ENCODE results near the gene MRGPRF.
"Not testable (repeated sequence)": the region's sequence is repeated elsewhere in the genome, so short reads cannot be mapped to it uniquely, and the experiment has no call there.

MRGPRF gene

GRCh38 chr11:68982134-68982533, 30.9 kb downstream of the MRGPRF start:
- no peak for DNase-seq

- no peak for DNase-seq
These were observed 32.3 kb downstream of the MRGPRF start, which contains the start of gene MRGPRD for GRCh38 chr11:68980776-68981065. Gene MRGPRD, minus strand, starts transcription at chr11:68980986. Its CDS starts 0 bp downstream, at chr11:68980986.

DNA sequence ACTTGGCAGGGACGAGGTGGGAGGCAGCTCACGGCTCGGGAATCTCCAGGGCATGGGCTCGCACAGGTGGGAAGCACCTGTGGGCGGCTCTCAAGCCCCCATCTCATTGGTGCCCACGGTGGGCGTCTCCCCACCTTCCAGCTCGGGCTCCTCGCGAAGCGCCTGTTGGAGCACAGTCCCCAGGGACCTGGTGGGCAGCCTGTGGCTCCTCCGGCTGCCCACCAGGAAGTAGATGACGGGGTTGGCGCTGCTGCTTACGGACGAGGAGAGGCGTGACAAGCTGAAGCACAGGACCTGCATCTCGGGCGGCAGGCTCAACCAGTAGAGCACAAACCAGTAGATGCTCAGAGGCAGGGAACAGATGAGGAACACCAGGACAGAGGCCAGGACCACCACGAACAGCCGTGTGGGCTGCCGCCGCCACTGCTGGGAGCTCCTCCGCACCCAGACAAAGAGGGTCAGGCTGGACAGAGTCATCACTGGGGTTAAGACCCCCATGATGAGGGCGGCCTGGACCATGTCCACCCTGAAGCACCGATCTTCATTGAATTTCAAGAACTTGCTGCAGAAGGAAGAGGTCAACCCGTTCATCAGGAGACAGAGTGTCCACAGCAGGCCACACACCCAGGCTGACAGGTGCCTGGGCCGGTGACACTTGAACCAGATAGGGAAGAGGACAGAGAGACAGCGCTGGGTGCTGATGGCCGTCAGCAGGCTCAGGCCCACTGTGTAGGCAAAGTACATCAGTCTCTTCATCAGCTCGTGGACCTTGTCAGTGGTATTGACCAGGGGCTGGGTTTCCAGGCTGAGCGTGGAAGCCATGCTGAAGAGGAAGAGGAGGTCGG, 32.9 kb downstream of the MRGPRF start:
- no peak for DNase-seq

DNA sequence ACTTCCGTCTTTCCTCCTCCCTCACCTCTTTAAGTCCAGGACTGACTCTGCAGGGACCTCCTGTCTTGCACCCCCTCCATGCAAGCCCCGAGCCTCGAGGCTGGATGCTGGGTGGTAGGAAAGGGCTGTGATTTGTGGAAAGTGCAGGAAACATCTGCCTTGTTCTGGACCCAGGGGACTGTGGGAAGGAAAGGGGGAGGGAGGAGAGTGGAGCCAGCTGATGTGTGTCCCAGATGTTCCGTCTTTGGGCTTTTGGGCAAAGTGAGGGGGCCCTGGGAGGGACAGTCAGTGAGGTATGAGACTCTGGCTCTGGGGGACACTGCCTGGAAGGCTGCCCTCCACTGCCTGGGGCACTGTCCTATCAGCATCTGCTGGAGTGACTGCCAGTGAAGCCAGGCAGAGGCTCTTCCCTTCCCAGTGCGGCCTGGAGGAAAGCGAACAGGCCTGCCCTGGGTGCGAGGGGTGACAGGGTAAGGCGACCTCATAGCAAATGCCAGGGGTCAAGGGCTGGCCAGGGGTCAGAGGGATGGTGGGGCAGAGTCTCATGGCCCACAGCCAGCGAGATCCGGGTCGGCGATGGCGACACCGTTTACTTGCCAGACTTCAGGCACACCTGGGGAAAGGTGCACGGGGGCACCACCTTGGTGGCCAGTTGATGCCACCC, 34.0 kb downstream of the MRGPRF start:
- no peak for DNase-seq

- no peak for DNase-seq
These were observed 34.5 kb downstream of the MRGPRF start for GRCh38 chr11:68978626-68978930.

DNA sequence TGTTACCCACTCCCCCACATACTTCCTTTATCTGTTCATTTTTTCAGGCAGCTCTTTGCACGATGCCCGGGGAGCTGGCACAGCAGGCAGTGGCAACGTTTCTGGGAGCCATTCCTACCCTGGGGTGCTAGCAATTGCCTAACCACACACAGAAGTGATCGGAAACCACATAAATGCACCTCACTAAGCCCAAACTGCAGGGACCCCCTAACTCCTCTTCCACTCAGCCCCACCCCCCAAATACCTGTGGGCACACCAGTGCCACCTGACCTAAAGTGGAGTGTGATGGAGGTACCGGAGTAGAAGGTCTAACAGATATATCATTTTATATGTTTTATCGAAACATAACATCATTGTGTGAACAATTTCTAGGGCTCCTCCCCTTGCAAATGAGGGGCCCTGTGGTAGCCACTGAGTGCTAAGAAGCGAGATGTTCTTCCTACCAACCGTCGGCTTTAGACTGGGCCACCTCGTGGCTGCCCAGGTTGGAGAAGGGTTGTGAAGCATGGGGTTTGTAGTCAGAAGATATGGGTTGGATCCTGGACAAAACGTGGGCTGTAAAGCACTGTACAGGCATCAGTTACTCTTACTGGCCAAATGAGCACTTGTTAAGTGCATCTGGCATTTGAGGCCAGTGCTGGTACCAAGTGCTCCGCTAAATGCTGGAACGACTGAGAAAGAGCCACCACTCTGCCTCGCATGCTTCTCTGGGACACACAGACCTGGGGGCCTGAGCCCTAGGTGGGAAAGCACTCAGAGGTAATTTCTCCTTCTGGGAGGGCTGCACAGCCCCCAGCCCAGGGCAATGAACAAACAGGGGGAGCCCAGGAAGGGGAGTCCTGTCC, 35.0 kb downstream of the MRGPRF start:
- DNase-seq = no peak

DNA sequence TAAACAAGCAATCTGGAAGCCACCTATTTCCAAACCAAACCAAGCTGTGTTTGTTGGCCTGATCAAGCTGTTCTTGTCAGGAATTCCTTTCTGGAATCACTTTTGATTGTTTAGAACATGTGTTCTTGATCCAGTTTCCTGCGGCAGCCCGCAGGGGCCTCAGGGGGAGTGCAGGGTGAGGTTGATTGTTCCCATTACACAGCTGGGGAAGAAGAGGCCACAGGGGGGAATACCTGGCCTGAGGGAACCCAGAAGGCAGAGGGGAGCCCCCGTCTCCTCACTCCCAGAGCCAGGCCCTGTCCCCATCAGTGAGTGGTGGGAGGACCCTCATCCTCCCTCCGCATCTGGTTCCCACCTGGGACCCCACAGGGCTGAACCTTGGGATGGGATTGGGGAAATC, 36.5 kb downstream of the MRGPRF start:
- no peak for DNase-seq

DNA sequence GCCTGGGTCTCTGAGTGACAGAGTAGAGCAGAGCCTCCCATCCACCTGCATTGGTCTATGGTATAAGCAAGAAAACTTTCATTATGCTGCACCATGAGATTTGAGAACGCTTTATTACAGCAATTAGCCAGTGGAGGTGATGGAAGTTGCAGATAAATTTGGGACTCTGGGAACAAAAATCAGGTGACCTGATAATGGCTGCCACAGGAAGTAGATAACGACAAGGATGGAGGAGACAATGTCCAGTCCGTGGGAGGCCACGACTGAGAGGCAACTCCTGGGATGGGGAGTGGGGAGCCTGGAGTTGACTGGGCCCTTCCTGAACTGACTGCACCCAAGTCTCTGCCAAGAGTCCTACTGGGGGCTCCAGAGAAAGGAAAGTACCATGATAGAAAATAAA, 37.0 kb downstream of the MRGPRF start:
- no peak for DNase-seq

DNA sequence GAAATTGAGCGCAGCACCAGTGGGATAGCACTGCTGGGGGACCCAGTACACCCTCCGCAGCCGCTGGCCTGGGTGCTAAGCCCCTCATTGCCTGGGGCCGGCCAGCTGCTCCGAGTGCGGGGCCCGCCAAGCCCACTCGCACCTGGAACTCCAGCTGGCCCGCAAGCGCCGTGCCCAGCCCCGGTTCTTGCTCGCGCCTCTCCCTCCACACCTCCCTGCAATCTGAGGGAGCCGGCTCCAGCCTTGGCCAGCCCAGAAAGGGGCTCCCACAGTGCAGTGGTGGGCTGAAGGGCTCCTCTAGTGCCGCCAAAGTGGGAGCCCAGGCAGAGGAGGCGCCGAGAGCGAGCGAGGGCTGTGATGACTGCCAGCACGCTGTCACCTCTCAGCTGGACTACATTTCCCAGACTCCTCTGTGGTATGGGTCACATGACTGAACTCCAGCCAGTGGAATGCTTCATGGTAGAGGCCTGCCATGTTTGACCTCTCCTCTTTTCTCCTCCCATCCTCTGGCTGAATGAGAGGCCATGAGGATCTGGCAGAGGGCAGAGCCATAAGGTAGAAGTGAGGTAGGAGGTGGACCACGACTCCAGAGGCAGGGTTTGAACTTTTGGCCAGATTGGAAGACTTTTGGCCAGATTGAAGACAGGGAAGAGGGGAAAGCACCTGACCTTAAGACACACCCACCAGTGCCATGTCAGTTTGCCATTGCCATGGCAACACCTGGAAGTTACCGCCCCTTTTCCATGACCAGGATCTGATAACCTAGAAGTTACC, 38.4 kb downstream of the MRGPRF start:
- no peak for DNase-seq

DNA sequence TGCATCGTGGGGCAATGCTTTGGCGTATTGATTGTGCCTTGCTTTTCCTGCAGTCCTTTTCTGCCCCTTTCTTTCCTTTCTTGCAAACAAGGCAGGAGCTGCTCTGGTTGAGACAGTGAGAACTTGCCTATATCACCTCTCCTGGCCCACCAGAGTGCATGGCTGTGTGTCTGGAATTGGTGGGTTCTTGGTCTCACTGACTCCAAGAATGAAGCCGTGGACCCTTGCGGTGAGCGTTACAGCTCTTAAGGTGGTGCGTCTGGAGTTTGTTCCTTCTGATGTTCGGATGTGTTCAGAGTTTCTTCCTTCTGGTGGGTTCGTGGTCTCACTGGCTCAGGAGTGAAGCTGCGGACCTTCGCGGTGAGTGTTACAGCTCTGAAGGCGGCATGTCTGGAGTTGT, 39.3 kb downstream of the MRGPRF start:
- DNase-seq = not testable (repeated sequence)

GRCh38 chr11:68973219-68973618, 39.8 kb downstream of the MRGPRF start:
- DNase-seq = no peak

- no peak for DNase-seq
These were observed 42.0 kb downstream of the MRGPRF start for GRCh38 chr11:68970921-68971636.

- no peak for DNase-seq
These were observed 43.7 kb downstream of the MRGPRF start for GRCh38 chr11:68969386-68969785.

DNA sequence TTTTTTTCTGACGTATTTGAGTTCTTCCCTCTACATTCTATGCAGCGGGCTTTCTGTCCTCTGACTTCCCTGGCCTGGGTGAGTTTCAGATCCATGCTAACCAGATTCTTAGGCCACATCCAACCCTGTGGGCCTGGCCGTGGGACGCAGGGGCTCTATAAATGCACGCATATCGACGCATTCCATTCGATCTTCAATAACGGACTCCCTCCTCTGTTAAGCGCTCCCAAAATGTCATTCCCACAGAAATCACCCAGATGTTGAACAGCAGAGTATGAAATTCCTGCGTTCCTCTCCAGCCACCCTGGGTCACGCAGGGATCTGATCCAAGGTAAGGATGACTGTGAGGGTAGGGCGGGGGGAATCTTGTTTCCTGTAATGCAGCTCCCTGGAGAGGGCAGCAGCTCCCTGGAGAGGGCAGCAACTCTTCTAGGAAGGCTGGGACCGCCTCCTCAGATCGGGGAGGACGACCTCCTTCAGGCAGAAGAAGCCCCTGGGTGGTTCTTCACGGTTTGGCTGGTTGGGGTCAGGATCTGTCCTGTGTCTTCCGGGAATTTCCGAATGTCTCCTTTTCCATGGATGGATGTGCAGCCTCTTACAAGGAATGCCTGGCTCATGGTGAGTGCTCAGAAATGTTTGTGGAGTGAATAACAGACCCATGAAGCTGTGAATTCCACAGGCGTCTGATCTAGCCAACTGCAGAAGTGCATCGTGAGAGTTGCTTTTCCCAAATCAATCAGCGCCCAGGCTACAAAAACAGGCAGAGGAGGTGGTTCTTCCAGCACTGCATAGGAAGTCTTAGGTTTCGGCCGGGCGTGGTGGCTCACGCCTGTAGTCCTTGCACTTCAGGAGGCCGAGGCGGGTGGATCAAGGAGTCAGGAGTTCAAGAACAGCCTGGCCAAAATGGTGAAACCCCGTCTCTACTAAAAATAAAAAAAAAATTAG, 44.5 kb downstream of the MRGPRF start:
- DNase-seq = no peak

DNA sequence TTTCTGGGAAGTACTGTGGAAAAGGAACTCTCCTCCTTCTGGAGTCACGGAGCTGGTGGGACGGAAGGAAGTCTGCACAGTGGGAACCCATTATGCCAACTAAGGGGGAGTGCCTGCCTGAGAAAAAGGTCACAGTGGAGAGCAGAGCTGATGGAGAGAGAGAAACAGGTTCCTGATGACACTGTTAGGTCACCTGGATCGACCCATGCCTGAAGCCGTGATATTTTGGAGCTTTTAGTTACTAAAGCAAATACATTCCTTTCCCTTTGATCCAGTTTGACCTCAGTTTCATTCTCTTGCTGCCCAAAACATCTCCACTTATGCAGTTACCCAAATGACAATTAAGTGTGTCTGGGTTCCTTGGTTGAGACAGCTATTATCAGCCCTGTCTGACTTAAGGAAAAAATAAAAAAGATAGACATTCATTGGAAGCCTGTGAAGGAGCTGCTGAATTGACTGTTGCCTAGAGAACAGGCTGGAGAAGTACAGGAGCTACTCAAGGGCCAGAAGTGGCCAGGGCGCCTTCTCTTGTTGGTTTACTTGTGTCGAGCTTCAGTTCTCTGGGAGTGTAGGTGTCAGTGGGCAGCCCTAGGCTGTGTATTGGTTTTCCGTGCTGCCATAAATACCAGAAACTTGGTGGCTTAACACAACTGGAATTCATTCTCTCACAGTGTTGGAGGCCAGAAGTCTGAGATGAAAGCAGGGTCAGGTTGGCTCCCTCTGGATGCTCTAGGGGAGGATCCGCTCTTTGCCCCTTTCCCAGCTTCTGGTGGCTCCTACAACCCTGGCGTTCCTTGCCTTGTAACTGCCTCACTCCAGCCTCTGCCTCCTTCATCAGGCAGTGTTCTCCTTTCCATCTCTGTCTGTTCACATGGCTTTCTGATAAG, 45.9 kb downstream of the MRGPRF start:
- DNase-seq = no peak

- DNase-seq = no peak
These were observed 46.9 kb downstream of the MRGPRF start for GRCh38 chr11:68965901-68966853.

DNA sequence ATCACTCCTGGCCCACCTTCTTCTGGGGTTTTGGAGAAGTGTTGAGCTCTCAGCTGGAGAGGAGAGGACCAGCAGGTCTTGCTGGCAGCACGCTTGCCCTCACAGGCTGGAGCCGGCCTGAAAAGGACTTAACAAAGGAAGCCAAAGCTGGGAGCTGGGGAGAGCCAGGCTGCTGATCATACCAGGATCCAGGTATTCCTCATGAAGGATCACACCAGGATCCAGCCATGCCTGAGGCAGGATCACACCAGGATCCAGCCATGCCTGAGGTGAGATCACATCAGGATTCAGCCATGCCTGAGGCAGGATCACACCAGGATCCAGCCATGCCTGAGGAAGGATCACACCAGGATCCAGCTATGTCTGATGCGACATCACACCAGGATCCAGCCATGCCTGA, 49.3 kb downstream of the MRGPRF start:
- DNase-seq = no peak

- DNase-seq = no peak
These were observed 50.4 kb downstream of the MRGPRF start for GRCh38 chr11:68962527-68963250.

All from stimulated activated CD4-positive, alpha-beta T cell treated with anti-CD3 and anti-CD28 coated beads, Interleukin-4, amount 100 ng/mL, for 4 hours (primary cell).